ENCODE results near the gene UNK.

GRCh38 chr17:75854101-75854748 is 69.6 kb downstream of the UNK start:
- TF ChIP-seq EZH2 (IDR thresholded peaks at IDR 0.05; ENCODE audit: insufficient read depth, poor library complexity, severe bottlenecking) = no peak
- no peak for TF ChIP-seq EZH2phosphoT487 (IDR thresholded peaks at IDR 0.05; ENCODE audit: insufficient read depth, low read depth)
